ENCODE measurements around the gene EFHD2. TPM values are rescaled to one million over a fixed set of nuclear protein-coding genes. Genes with fewer than 3 reads are reported as not detected.

Gene EFHD2
- total RNA-seq, 1 experiment from 2014 or later: 192 TPM

- Histone ChIP-seq H3K9ac (ENCODE audit: low read length) (no peak overlapping the region), H4K20me1 (ENCODE audit: low read length) (no peaks in the 10 kb centered on the region), H3K9me3 (ENCODE audit: low read length) (no peaks in the 10 kb centered on the region), H3K36me3 (ENCODE audit: low read depth, low read length) (no peaks in the 10 kb centered on the region), H3F3A (ENCODE audit: low read length, unreplicated experiment) (no peaks in the 10 kb centered on the region), H3K27ac (ENCODE audit: low read length) (no peak overlapping the region), H3K79me2 (ENCODE audit: low read length) (no peaks in the 10 kb centered on the region), H3K4me2 (ENCODE audit: low read length) (no peak overlapping the region), H3K4me3 (ENCODE audit: low read length) (no peak overlapping the region), H3K27me3 (ENCODE audit: low read length) (no peaks in the 10 kb centered on the region), H3K9me2 (replicated peaks; ENCODE audit: low read length) (no peaks in the 10 kb centered on the region), H3K4me1 (ENCODE audit: insufficient read depth, low read length) (no peaks in the 10 kb centered on the region), H2AFZ (ENCODE audit: low read length) (no peak overlapping the region)
- ChIA-PET CTCF (no interaction called here), POLR2A (ENCODE audit: unreplicated experiment) (no interaction called here)
- DNase-seq (no peak), ATAC-seq (no peak)
- TF ChIP-seq EZH2 (IDR thresholded peaks at IDR 0.05; ENCODE audit: low read length, unreplicated experiment): no peak
- TF ChIP-seq EZH2phosphoT487 (IDR thresholded peaks at IDR 0.05; ENCODE audit: borderline replicate concordance, low read length): no peak
- no peak for TF ChIP-seq CTCF (conservative IDR thresholded peaks at IDR 0.05; ENCODE audit: low read depth, low read length)
- no TSS peak for BruUV-seq (replicated peaks)
- intact Hi-C loops (cut with micrococcal nuclease): no loop called here
Measured at GRCh38 chr1:15477646-15478212, 68.0 kb downstream of the EFHD2 start.

Other genes with a start within 250 kb of the EFHD2 start
- gene FHAD1, start 162.7 kb upstream of the EFHD2 start, total RNA-seq (2014; rRNA removed): 0.95 and 1.4 TPM in 2 replicates
- gene CTRC, start 28.6 kb downstream of the EFHD2 start, total RNA-seq (2014; rRNA removed): 0.18 TPM in 1 of 2 replicates, not detected in the other
- gene CELA2A, start 46.8 kb downstream of the EFHD2 start, total RNA-seq (2014; rRNA removed): not detected in 2 replicates
- not detected in 2 replicates for gene CELA2B, start 66.2 kb downstream of the EFHD2 start, total RNA-seq (2014; rRNA removed)
- gene CASP9, start 114.3 kb downstream of the EFHD2 start, total RNA-seq (2014; rRNA removed): 8.0 and 14.0 TPM in 2 replicates
- gene DNAJC16, start 117.0 kb downstream of the EFHD2 start, total RNA-seq (2014; rRNA removed): 9.2 and 11.7 TPM in 2 replicates
- gene AGMAT, start 175.2 kb downstream of the EFHD2 start, total RNA-seq (2014; rRNA removed): 8.2 and 9.4 TPM in 2 replicates
- 15.0 and 22.0 TPM in 2 replicates for gene DDI2, start 207.6 kb downstream of the EFHD2 start, total RNA-seq (2014; rRNA removed)